OCI-LY7 (cell line): Measurements from ENCODE around the gene ELAVL4. TPM values are rescaled to one million over a fixed set of nuclear protein-coding genes. Genes with fewer than 3 reads are reported as not detected.

Source experiments
- BruUV-seq: library from RNA; stranded (reverse); fragments of 400-500 nt; replicated peaks from 2 replicates; lab custom pipeline; 2021; lab: Mats Ljungman, UMichigan
- CTCF ChIA-PET: fragments of 300-600 bp; sonication (Branson Sonifier 250); formaldehyde crosslinking; loops from one replicate; lab custom pipeline; 2022; ENCODE audit warnings: antibody characterized with exemption; ENCODE audit not compliant: unreplicated experiment; lab: Charles Lee
- POLR2A ChIA-PET: fragments of 300-600 bp; sonication (Branson Sonifier 250); formaldehyde crosslinking; loops from one replicate; lab custom pipeline; 2022; ENCODE audit warnings: antibody characterized with exemption; lab: Charles Lee
- DNase-seq: peaks from one replicate; pipeline ENCODE4 v3.0.0-alpha.2; 2015; ENCODE audit warnings: low spot score
- H2AFZ ChIP-seq: fragments of 200-600 bp; sonication (generic), shearing (Covaris generic); 2 replicates; pipeline ENCODE4 v1.6.1; 2014; ENCODE audit warnings: mild to moderate bottlenecking, antibody characterized with exemption, low read length, moderate library complexity
- H3K27ac ChIP-seq: fragments of 200-600 bp; sonication (generic); 2 replicates; pipeline ENCODE4 v1.5.1; 2014; ENCODE audit warnings: mixed run types, low read depth, mild to moderate bottlenecking, moderate library complexity, low read length, inconsistent platforms; ENCODE audit not compliant: poor library complexity, severe bottlenecking
- H3K36me3 ChIP-seq: fragments of 200-600 bp; sonication (generic); 2 replicates; pipeline ENCODE4 v1.6.1; 2014; ENCODE audit warnings: mild to moderate bottlenecking, antibody characterized with exemption, low read length, moderate library complexity, mixed read lengths; ENCODE audit not compliant: insufficient read depth
- H3K4me1 ChIP-seq: fragments of 200-600 bp; sonication (generic); 2 replicates; pipeline ENCODE4 v1.5.1; 2014; ENCODE audit warnings: mild to moderate bottlenecking, low read length; ENCODE audit not compliant: insufficient read depth, poor library complexity, severe bottlenecking
- H3K4me2 ChIP-seq: fragments of 200-600 bp; sonication (generic); 2 replicates; pipeline ENCODE4 v1.6.1; 2014; ENCODE audit warnings: mild to moderate bottlenecking, low read length
- H3K4me3 ChIP-seq: fragments of 200-600 bp; sonication (generic); 2 replicates; pipeline ENCODE4 v1.5.1; 2014; ENCODE audit warnings: mild to moderate bottlenecking, low read depth, low read length; ENCODE audit not compliant: poor library complexity, severe bottlenecking
- H3K79me2 ChIP-seq: fragments of 200-600 bp; sonication (generic); 2 replicates; pipeline ENCODE4 v1.6.1; 2016; ENCODE audit warnings: low read depth, mild to moderate bottlenecking, low read length, moderate library complexity, mixed read lengths; ENCODE audit not compliant: insufficient read depth
- H3K9me2 ChIP-seq: fragments of 200-600 bp; sonication (generic); 2 replicates; pipeline ENCODE4 v1.6.1; 2016; ENCODE audit warnings: mild to moderate bottlenecking, low read length, mixed read lengths; ENCODE audit not compliant: insufficient read depth
- H3K9me3 ChIP-seq: fragments of 200-600 bp; sonication (generic); 2 replicates; pipeline ENCODE4 v1.6.1; 2014; ENCODE audit warnings: mild to moderate bottlenecking, mixed run types, low read length, mixed read lengths
- H4K20me1 ChIP-seq: fragments of 200-600 bp; sonication (generic); 2 replicates; pipeline ENCODE4 v1.6.1; 2014; ENCODE audit warnings: mild to moderate bottlenecking, antibody characterized with exemption, low read length, moderate library complexity, mixed read lengths; ENCODE audit not compliant: insufficient read depth
- CTCF ChIP-seq: fragments of 200-600 bp; sonication (generic); conservative IDR thresholded peaks from 2 replicates; pipeline ENCODE4 v1.5.1; 2014; ENCODE audit warnings: mild to moderate bottlenecking, antibody characterized with exemption, low read length, moderate library complexity, mixed read lengths
- EZH2phosphoT487 ChIP-seq: fragments of 200-600 bp; sonication (generic); IDR thresholded peaks from 2 replicates; pipeline ENCODE4 v1.6.1; 2018; ENCODE audit warnings: low read depth, borderline replicate concordance, mild to moderate bottlenecking, mixed run types, antibody characterized with exemption, low read length, moderate library complexity, mixed read lengths
- intact Hi-C: fragments of 100-400 bp; cut with micrococcal nuclease; formaldehyde crosslinking; loops from one replicate; pipeline ENCODE4 v1.10.0; 2022; ENCODE audit not compliant: unreplicated experiment
- total RNA-seq, 2 experiments: library from RNA; depleted of rRNA in 1 of 2; stranded (reverse); fragments of >200 nt in 1 of 2; shearing (Covaris generic) in 1 of 2; gene quantifications; 2 replicates each; pipeline ENCODE4 v1.2.3, GENCODE V29; 2014 to 2022

The ELAVL4 gene
- total RNA-seq, 2 experiments from 2014 or later: not detected

GRCh38 chr1:50106095-50106761 is 2.5 kb upstream of the ELAVL4 start:
- no peak overlapping the region for H2AFZ ChIP-seq
- no peak overlapping the region for H3K4me2 ChIP-seq
- no peaks in the 10 kb centered on the region for H4K20me1 ChIP-seq
- POLR2A ChIA-PET: interaction anchor here (0.7 kb wide), 1 partner anchor 108 kb away, joined by 3 read pairs; no protein-coding TSS in a partner anchor
- no peaks in the 10 kb centered on the region for H3K36me3 ChIP-seq
- H3K79me2 ChIP-seq: no peaks in the 10 kb centered on the region
- H3K27ac ChIP-seq: no peak overlapping the region
- BruUV-seq: no TSS peak
- CTCF ChIA-PET: no interaction called here
- H3K4me3 ChIP-seq: no peak overlapping the region
- H3K9me3 ChIP-seq: no peaks in the 10 kb centered on the region
- no peak for TF ChIP-seq CTCF
- TF ChIP-seq EZH2phosphoT487: no peak
- intact Hi-C loops: no loop called here
- H3K4me1 ChIP-seq: no peaks in the 10 kb centered on the region
- DNase-seq: no peak
- H3K9me2 ChIP-seq: no peaks in the 10 kb centered on the region

GRCh38 chr1:50109116-50109515 is 396 bp downstream of the ELAVL4 start:
- H3K9me2 ChIP-seq: no peaks in the 10 kb centered on the region
- CTCF ChIA-PET: no interaction called here
- H3K27ac ChIP-seq: no peak overlapping the region
- H2AFZ ChIP-seq: no peak overlapping the region
- POLR2A ChIA-PET: no interaction called here
- H4K20me1 ChIP-seq: no peaks in the 10 kb centered on the region
- H3K36me3 ChIP-seq: no peaks in the 10 kb centered on the region
- no peak overlapping the region for H3K4me3 ChIP-seq
- H3K4me2 ChIP-seq: no peak overlapping the region
- no peaks in the 10 kb centered on the region for H3K79me2 ChIP-seq
- H3K4me1 ChIP-seq: no peaks in the 10 kb centered on the region
- intact Hi-C loops: no loop called here
- BruUV-seq: no TSS peak
- TF ChIP-seq CTCF (no peak), EZH2phosphoT487 (no peak)
- no peak for DNase-seq
- H3K9me3 ChIP-seq: no peaks in the 10 kb centered on the region

- POLR2A ChIA-PET: no interaction called here
- Histone ChIP-seq H3K9me3 (no peaks in the 10 kb centered on the region), H3K79me2 (no peaks in the 10 kb centered on the region), H3K4me1 (no peaks in the 10 kb centered on the region), H3K36me3 (no peaks in the 10 kb centered on the region), H3K4me3 (no peak overlapping the region), H3K9me2 (no peaks in the 10 kb centered on the region), H3K27ac (no peak overlapping the region), H4K20me1 (no peaks in the 10 kb centered on the region), H2AFZ (no peak overlapping the region), H3K4me2 (no peak overlapping the region)
- TF ChIP-seq EZH2phosphoT487: no peak
- TF ChIP-seq CTCF: no peak
- CTCF ChIA-PET: no interaction called here
- intact Hi-C loops: no loop called here
- no TSS peak for BruUV-seq
- no peak for DNase-seq
Observed at GRCh38 chr1:50109647-50110075, 941 bp downstream of the ELAVL4 start.
